ENCODE measurements around the gene ADAMTS18. TPM values are rescaled to one million over a fixed set of nuclear protein-coding genes. Genes with fewer than 3 reads are reported as not detected.

ADAMTS18 gene
- total RNA-seq, 4 donors from 2014 or later = 2.8 to 21.1 (median 7.8) TPM

DNA sequence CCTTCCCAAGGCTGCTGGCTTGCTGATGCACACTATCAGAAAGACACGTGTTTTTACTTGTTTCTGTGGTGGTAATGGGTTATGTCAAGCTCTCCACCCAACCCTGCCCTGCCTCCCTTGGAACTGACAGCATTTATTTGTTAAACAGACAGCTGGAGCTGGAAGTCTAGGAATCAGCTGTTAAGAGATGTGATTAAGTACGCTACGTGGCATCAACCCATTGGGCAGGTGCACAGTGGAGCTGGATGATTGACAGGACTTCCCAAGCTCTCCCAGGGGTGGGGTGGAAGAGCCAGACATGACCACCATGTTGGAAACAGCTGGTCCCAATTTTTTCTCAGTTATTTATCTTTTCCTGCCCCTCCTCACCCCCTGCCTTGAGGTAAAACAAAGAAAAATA, 49.4 kb downstream of the ADAMTS18 start:
- no peak for ATAC-seq (ENCODE audit: low FRiP score)

DNA sequence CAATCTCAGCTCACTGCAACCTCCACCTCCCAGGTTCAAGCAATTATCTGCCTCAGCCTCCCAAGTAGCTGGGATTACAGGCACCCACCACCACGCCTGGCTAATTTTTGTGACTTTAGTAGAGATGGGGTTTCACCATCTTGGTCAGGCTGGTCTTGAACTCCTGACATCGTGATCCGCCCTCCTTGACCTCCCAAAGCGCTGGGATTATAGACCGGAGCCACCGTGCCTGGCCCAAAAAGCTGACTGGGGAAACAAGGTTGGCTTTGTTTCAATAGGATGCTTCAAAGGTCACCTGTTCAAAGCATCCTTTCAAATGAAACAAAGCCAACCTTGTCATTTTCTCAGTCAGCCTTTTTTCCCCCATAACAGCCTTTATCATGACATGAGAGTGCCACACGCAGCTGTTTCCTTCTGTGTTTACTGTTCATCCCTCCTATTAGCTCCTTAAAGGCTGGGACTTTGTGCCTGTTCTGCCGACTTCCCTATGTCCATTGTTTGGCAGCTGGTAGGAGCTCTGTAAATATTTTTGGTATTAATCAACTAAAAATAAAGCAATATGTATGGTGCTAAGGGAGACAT, 51.1 kb downstream of the ADAMTS18 start:
- ATAC-seq (ENCODE audit: low FRiP score) = no peak
- DNase-seq (ENCODE audit: low spot score) = no peak
- TF ChIP-seq, protein P1, sequence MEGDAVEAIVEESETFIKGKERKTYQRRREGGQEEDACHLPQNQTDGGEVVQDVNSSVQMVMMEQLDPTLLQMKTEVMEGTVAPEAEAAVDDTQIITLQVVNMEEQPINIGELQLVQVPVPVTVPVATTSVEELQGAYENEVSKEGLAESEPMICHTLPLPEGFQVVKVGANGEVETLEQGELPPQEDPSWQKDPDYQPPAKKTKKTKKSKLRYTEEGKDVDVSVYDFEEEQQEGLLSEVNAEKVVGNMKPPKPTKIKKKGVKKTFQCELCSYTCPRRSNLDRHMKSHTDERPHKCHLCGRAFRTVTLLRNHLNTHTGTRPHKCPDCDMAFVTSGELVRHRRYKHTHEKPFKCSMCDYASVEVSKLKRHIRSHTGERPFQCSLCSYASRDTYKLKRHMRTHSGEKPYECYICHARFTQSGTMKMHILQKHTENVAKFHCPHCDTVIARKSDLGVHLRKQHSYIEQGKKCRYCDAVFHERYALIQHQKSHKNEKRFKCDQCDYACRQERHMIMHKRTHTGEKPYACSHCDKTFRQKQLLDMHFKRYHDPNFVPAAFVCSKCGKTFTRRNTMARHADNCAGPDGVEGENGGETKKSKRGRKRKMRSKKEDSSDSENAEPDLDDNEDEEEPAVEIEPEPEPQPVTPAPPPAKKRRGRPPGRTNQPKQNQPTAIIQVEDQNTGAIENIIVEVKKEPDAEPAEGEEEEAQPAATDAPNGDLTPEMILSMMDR (IDR thresholded peaks at IDR 0.05) = no peak

More for the DNA sequence above, 49.4 kb downstream of the ADAMTS18 start:
- DNase-seq (ENCODE audit: low spot score) = no peak
- TF ChIP-seq, protein P1 (IDR thresholded peaks at IDR 0.05) = no peak

DNA sequence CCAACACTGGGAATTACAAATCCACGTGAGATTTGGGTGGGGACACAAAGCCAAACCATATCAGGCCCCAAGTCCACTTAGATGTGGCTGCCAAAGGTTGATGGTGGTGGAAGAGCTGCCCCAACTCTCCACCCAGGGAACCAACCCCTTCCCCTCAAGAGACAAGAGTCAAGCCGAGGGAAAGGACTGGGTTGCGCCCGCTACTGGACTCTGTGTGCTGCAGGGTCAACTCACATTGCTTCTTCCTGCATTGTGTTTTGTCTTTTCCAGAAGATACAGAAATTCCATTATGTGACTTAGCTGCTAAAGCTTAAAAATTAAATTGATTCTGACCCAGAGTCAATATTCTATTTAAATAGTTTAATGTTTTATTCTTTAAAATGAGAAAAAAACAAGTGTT, 58.5 kb downstream of the ADAMTS18 start:
- ATAC-seq (ENCODE audit: low FRiP score) (no peak), DNase-seq (ENCODE audit: low spot score) (no peak)
- TF ChIP-seq, protein P1 (IDR thresholded peaks at IDR 0.05) = no peak

DNA sequence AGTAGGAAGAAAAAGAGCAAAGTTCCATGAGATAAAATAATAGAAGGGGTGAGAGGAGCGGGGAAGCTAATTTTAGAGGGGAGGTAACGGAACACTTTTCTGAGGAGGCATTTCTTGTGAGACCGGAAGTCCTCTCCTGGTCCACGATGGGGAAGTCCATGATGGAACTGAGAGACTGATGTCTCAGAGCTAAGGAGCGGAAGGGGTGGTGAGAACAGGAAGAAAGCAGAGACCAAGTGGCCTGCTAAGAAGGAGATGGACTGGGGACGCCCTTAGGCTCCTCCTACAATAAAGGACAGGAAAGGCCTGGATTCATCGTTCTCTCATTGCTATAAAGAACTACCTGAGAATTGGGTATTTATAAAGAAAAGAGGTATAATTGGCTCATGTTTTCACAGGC, 59.4 kb downstream of the ADAMTS18 start:
- DNase-seq (ENCODE audit: low spot score) (no peak), ATAC-seq (ENCODE audit: low FRiP score) (no peak)
- TF ChIP-seq, protein P1 (IDR thresholded peaks at IDR 0.05) = no peak

DNA sequence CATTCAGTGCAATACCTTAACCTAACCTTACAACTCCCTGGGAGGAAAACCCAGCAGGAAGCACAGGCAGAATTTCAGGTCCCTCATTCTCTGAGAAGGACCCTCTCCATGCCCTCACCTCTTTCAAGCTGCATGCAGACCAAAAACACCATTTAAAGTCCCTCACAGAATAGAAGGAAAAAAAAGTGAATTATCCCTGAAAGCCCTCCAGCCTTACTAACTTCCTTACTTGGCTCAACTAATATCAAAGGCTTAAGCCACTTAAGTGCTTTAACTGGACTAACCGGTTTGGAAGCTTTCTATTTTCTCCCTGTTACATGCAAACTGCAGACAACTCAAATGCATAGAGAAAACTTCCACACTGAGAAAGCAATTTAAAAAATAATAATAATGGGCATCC, 60.5 kb downstream of the ADAMTS18 start:
- TF ChIP-seq, protein P1 (IDR thresholded peaks at IDR 0.05) = no peak
- ATAC-seq (ENCODE audit: low FRiP score) = no peak

DNA sequence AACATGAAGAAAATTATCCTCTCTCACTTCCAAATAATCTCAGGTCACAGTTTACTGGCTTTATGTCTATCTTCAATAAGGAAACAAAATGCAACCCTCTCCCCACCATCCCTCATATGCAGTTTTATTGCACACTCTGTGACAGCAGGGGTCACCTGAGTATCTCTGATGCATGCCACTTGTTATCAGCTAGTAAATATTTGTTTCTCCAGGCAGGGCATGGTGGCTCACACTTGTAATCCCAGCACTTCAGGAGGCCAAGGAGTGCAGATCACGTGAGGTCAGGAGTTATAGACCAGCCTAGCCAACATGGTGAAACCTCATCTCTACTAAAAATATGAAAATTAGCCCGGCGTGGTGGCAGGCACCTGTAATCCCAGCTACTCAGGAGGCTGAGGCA, 61.1 kb downstream of the ADAMTS18 start:
- ATAC-seq (ENCODE audit: low FRiP score) (no peak), DNase-seq (ENCODE audit: low spot score) (no peak)
- TF ChIP-seq, protein P1 (IDR thresholded peaks at IDR 0.05) = no peak

More for the DNA sequence above, 60.5 kb downstream of the ADAMTS18 start:
- DNase-seq (ENCODE audit: low spot score) = no peak

DNA sequence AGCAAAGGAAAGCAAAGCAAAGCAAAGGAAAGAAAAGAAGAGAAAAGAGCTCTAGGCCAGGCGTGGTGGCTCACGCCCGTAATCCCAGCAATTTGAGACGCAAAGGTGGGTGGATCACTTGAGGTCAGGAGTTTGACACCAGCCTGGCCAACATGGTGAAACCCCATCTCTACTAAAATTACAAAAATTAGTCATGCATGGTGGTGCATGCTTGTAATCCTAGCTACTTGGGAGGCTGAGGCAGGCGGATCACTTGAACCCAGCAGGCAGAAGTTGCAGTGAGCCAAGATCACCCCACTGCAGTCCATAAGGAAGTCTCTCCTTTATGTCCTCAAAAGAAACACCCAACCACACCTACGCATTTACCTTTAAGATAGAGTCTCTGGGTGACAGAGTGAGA, 70.1 kb downstream of the ADAMTS18 start:
- ATAC-seq (ENCODE audit: low FRiP score) = no peak
- TF ChIP-seq, protein P1 (IDR thresholded peaks at IDR 0.05) = no peak
- no peak for DNase-seq (ENCODE audit: low spot score)
